CD14-positive monocyte (primary cell): Measurements from ENCODE around the gene CAMKK2. TPM values are rescaled to one million over a fixed set of nuclear protein-coding genes. Genes with fewer than 3 reads are reported as not detected.
"Not testable (repeated sequence)": the region's sequence is repeated elsewhere in the genome, so short reads cannot be mapped to it uniquely, and the experiment has no call there.

Experiments
- DNase-seq, 3 donors: peaks; one replicate each; pipeline ENCODE4 v3.0.0-alpha.2; 2011 to 2022
- H2AFZ ChIP-seq: 2 replicates; pipeline ENCODE4 v1.6.0; 2012; ENCODE audit warnings: mild to moderate bottlenecking, low read depth, low read length, inconsistent platforms; ENCODE audit not compliant: insufficient read depth, poor library complexity, severe bottlenecking
- H3K27ac ChIP-seq, 2 donors: 1 replicate in 1 of 2; 2 replicates in 1 of 2; pipeline ENCODE4 v1.5.1; 2012 to 2013; ENCODE audit warnings: low read length in 2 of 2, control low read depth in 1 of 2, inconsistent platforms in 1 of 2, low read depth in 1 of 2, mild to moderate bottlenecking in 1 of 2
- H3K27me3 ChIP-seq, 2 donors: one replicate each; pipeline versions ENCODE4 v1.6.0 to v1.6.1; 2011 to 2013; ENCODE audit warnings: low read length in 2 of 2; ENCODE audit not compliant: control insufficient read depth in 2 of 2, insufficient read depth in 2 of 2
- H3K36me3 ChIP-seq, 2 donors: replicated peaks in 1 of 2; 1 replicate in 1 of 2; 2 replicates in 1 of 2; pipeline versions ENCODE4 v1.5.1 to v1.6.1; 2012 to 2013; ENCODE audit warnings: low read length in 2 of 2, control low read depth in 1 of 2, inconsistent platforms in 1 of 2, mild to moderate bottlenecking in 1 of 2; ENCODE audit not compliant: insufficient read depth in 2 of 2, control insufficient read depth in 1 of 2
- H3K4me1 ChIP-seq, 2 donors: 1 replicate in 1 of 2; 2 replicates in 1 of 2; pipeline versions ENCODE4 v1.5.1 to v1.6.1; 2012 to 2013; ENCODE audit warnings: low read length in 2 of 2, control low read depth in 1 of 2, inconsistent platforms in 1 of 2, mild to moderate bottlenecking in 1 of 2, moderate library complexity in 1 of 2; ENCODE audit not compliant: insufficient read depth in 2 of 2, control insufficient read depth in 1 of 2
- H3K4me2 ChIP-seq: replicated peaks from 2 replicates; pipeline ENCODE3; 2012; ENCODE audit warnings: low read length, moderate library complexity, mild to moderate bottlenecking; ENCODE audit not compliant: poor library complexity, severe bottlenecking; ENCODE audit errors: extremely low read depth
- H3K4me3 ChIP-seq, 3 experiments: fragments of 200-600 bp in 1 of 3; sonication (generic) in 1 of 3; replicated peaks in 1 of 3; 1 replicate in 2 of 3; 2 replicates in 1 of 3; pipeline ENCODE4 v1.5.1; 2011 to 2013; ENCODE audit warnings: low read length in 3 of 3, mild to moderate bottlenecking in 3 of 3, control low read depth in 2 of 3, low read depth in 2 of 3, inconsistent platforms in 1 of 3, moderate library complexity in 1 of 3
- H3K79me2 ChIP-seq: 2 replicates; pipeline ENCODE4 v1.6.0; 2012; ENCODE audit warnings: mild to moderate bottlenecking, control low read depth, inconsistent platforms, low read length, moderate library complexity; ENCODE audit not compliant: insufficient read depth
- H3K9ac ChIP-seq: 2 replicates; pipeline ENCODE4 v1.6.0; 2017; ENCODE audit warnings: low read length, mild to moderate bottlenecking; ENCODE audit not compliant: insufficient read depth, poor library complexity, severe bottlenecking
- H3K9me3 ChIP-seq, 2 donors: replicated peaks in 1 of 2; 1 replicate in 1 of 2; 2 replicates in 1 of 2; pipeline versions ENCODE4 v1.5.1 to v1.6.1; 2012 to 2013; ENCODE audit warnings: low read length in 2 of 2, control low read depth in 1 of 2; ENCODE audit not compliant: control insufficient read depth in 1 of 2, insufficient read depth in 1 of 2
- H4K20me1 ChIP-seq: 2 replicates; pipeline ENCODE4 v1.6.0; 2012; ENCODE audit warnings: mild to moderate bottlenecking, low read length, control low read depth, moderate library complexity; ENCODE audit not compliant: insufficient read depth
- H3K27ac Mint-ChIP-seq, 7 donors: one replicate each; pipeline ENCODE4 v1.8.0; 2020; ENCODE audit warnings: mild to moderate bottlenecking in 7 of 7, mixed read lengths in 7 of 7, moderate library complexity in 6 of 7, inconsistent platforms in 2 of 7
- H3K27me3 Mint-ChIP-seq, 3 donors: one replicate each; pipeline ENCODE4 v1.8.0; 2021 to 2022; ENCODE audit warnings: low read depth in 3 of 3, mild to moderate bottlenecking in 3 of 3, mixed read lengths in 3 of 3, moderate library complexity in 3 of 3, inconsistent platforms in 1 of 3
- H3K36me3 Mint-ChIP-seq, 2 donors: one replicate each; pipeline ENCODE4 v1.8.0; 2020; ENCODE audit warnings: mixed read lengths in 2 of 2, inconsistent platforms in 1 of 2, mild to moderate bottlenecking in 1 of 2
- H3K4me1 Mint-ChIP-seq: one replicate; pipeline ENCODE4 v1.8.0; 2020; ENCODE audit warnings: mild to moderate bottlenecking, mixed read lengths
- H3K4me3 Mint-ChIP-seq, 2 donors: one replicate each; pipeline ENCODE4 v1.8.0; 2020; ENCODE audit warnings: mild to moderate bottlenecking in 2 of 2, mixed read lengths in 2 of 2, moderate library complexity in 1 of 2
- H3K9me3 Mint-ChIP-seq, 7 donors: one replicate each; pipeline ENCODE4 v1.8.0; 2020 to 2022; ENCODE audit warnings: mixed read lengths in 7 of 7, mild to moderate bottlenecking in 6 of 7, moderate library complexity in 6 of 7, inconsistent platforms in 2 of 7
- WGBS: methylation state at CpG from one replicate; pipeline ENCODE4 v1.1.5; 2013; ENCODE audit warnings: missing lambda C conversion rate; ENCODE audit not compliant: insufficient coverage; 5-methylcytosine and 5-hydroxymethylcytosine counted together
- intact Hi-C, 2 donors: fragments of 100-400 bp; cut with micrococcal nuclease; formaldehyde crosslinking; loops; one replicate each; pipeline versions ENCODE4 v1.15.0 to v1.15.1; 2023
- polyA plus RNA-seq, 3 donors: library from polyadenylated mRNA; depleted of rRNA in 1 of 3; unstranded in 2 of 3; stranded (reverse) in 1 of 3; fragments of 300-500 nt in 2 of 3; fragments of >200 nt in 1 of 3; fragmentation: Illumina TruSeq in 2 of 3; gene quantifications; 1 replicate in 2 of 3; 2 replicates in 1 of 3; pipeline ENCODE4 v1.2.3, GENCODE V29; 2012 to 2021
- TF ChIP-seq, protein P1 (sequence below): fragments of 200-600 bp; IDR thresholded peaks from one replicate; pipeline ENCODE4 v1.8.0; 2022; ENCODE audit warnings: antibody characterized with exemption, mild to moderate bottlenecking

The CAMKK2 gene
- polyA plus RNA-seq, 3 donors: 55.6 to 71.4 (median 71.0) TPM

DNA sequence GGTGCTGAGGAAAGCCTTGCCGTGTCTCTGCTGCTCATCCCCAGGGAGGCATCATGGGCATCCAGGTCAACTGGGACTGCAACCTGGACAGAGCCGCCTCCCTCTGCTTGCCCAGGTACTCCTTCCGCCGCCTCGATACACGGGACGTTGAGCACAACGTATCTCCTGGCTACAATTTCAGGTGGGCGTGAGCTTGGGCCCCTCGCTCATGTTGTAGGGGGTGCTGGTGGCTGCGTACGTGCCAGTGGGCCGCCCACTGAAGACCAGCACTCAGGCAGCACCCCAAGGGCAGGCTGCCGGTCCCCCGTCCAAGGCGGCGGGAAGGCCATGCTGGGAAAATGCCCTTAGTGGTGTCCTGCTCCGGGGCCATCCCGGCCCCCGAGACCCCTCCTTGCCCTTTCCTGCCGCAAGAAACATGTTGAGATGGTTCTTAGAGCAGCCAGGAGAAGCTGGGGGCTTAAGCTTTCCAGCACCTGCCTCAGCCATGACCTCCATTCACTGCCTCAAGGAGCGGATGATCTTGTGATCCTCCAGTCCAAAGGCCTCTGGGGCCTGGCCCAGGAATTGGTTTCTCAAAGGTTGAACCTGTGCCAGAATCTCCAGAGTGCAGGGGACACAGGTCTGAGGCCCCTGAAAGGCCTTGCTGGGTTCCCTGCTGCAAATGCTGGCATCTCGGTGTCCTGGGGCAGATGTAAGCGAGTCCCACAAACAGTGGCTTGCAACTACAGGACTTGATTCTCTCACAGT lies 67.4 kb downstream of the CAMKK2 start:
- H3K27me3 Mint-ChIP-seq: peaks cover 0 to 3% (median 0%) of the 10 kb centered on the region in 3 donors
- peaks cover 3% of the 10 kb centered on the region for H3K4me1 Mint-ChIP-seq
- H3K27me3 ChIP-seq: no peaks in the 10 kb centered on the region
- WGBS: over 99% methylated on average over 22 of the region's 24 CpGs
- intact Hi-C loops: no loop called here
- H3K36me3 Mint-ChIP-seq: peaks cover 66 to 87% of the 10 kb centered on the region in 2 donors
- H3K27ac ChIP-seq: peak overlapping the region in 1 of 2 donors; percentile 34
- DNase-seq: peak in 1 of 3 donors; percentile 7
- no peak overlapping the region for H2AFZ ChIP-seq
- H4K20me1 ChIP-seq: peaks cover 26% of the 10 kb centered on the region
- H3K4me2 ChIP-seq: no peak overlapping the region
- TF ChIP-seq, protein P1, sequence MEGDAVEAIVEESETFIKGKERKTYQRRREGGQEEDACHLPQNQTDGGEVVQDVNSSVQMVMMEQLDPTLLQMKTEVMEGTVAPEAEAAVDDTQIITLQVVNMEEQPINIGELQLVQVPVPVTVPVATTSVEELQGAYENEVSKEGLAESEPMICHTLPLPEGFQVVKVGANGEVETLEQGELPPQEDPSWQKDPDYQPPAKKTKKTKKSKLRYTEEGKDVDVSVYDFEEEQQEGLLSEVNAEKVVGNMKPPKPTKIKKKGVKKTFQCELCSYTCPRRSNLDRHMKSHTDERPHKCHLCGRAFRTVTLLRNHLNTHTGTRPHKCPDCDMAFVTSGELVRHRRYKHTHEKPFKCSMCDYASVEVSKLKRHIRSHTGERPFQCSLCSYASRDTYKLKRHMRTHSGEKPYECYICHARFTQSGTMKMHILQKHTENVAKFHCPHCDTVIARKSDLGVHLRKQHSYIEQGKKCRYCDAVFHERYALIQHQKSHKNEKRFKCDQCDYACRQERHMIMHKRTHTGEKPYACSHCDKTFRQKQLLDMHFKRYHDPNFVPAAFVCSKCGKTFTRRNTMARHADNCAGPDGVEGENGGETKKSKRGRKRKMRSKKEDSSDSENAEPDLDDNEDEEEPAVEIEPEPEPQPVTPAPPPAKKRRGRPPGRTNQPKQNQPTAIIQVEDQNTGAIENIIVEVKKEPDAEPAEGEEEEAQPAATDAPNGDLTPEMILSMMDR: no peak
- peaks cover 0 to 3% (median 0%) of the 10 kb centered on the region in 7 donors for H3K9me3 Mint-ChIP-seq
- no peaks in the 10 kb centered on the region for H3K79me2 ChIP-seq
- no peaks in the 10 kb centered on the region for H3K9me3 ChIP-seq
- peak overlapping the region in 2 of 7 donors; percentile 15 to 63 for H3K27ac Mint-ChIP-seq
- H3K36me3 ChIP-seq: peaks cover 61 to 75% of the 10 kb centered on the region in 2 donors
- H3K4me1 ChIP-seq: peaks cover 0 to 5% of the 10 kb centered on the region in 2 donors
- H3K4me3 Mint-ChIP-seq: no peak overlapping the region
- no peak overlapping the region for H3K4me3 ChIP-seq
- H3K9ac ChIP-seq: no peak overlapping the region

DNA sequence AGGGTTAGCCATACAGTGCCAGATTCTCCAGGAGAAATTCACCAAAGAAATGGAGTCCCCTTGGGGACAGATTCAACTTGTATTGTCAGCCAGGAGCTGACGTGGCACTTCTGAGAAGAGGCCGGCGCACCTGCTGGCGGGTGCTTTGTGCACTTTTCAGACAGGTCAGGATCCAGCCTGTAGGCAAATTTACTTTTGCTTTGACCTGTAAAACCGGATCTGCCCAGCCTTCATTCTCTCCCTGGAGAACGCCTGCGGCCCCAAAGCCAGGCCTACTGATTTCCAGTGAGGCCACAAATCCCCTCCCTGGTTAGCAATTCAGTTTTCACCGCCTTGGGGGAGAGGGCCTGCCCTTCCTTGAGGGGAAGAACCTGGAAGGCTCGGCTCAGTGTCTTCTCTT lies 69.2 kb downstream of the CAMKK2 start:
- Histone ChIP-seq H3K4me1 (peaks cover 12 to 18% of the 10 kb centered on the region in 2 donors), H4K20me1 (peaks cover 16% of the 10 kb centered on the region), H3K9me3 (no peaks in the 10 kb centered on the region), H3K9ac (no peak overlapping the region), H3K4me3 (no peak overlapping the region), H3K4me2 (no peak overlapping the region), H3K27me3 (no peaks in the 10 kb centered on the region), H3K27ac (no peak overlapping the region), H3K36me3 (peaks cover 56 to 75% of the 10 kb centered on the region in 2 donors), H2AFZ (no peak overlapping the region), H3K79me2 (peaks cover 3% of the 10 kb centered on the region)
- H3K27ac Mint-ChIP-seq: peak overlapping the region in 3 of 7 donors; percentile 35 to 67 (median 50)
- DNase-seq: no peak
- no peak overlapping the region for H3K4me3 Mint-ChIP-seq
- intact Hi-C loops: no loop called here
- H3K4me1 Mint-ChIP-seq: peaks cover 17% of the 10 kb centered on the region
- TF ChIP-seq, protein P1: no peak
- peaks cover 0 to 5% (median 0%) of the 10 kb centered on the region in 3 donors for H3K27me3 Mint-ChIP-seq
- peaks cover 65 to 87% of the 10 kb centered on the region in 2 donors for H3K36me3 Mint-ChIP-seq
- no peaks in the 10 kb centered on the region for H3K9me3 Mint-ChIP-seq
- 100% methylated on average over 7 of the region's 9 CpGs for WGBS

DNA sequence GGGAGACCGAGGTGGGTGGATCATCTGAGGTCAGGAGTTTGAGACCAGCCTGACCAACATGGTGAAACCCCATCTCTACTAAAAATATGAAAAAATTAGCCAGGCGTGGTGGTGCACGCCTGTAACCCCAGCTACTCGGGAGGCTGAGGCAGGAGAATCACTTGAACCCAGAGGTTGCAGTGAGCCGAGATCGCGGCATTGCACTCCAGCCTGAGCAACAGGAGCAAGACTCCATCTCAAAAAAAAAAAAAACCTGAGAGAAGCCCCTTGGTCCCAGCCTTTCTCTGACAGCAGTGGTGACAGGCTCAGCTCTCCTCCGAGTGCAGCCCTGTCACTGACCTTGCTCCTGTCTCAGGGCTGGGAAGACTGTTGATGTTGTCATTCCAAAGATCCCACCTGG lies 69.6 kb downstream of the CAMKK2 start:
- H3K27me3 ChIP-seq, intact Hi-C loops, DNase-seq, H3K9me3 ChIP-seq, H3K27ac ChIP-seq, H3K4me3 Mint-ChIP-seq, H3K79me2 ChIP-seq, H3K9me3 Mint-ChIP-seq, H3K27me3 Mint-ChIP-seq, H3K4me2 ChIP-seq, H2AFZ ChIP-seq, H3K4me3 ChIP-seq, H3K9ac ChIP-seq: not testable (repeated sequence)
- Mint-ChIP-seq H3K27ac (peak overlapping the region in 2 of 7 donors; percentile 35 to 60), H3K4me1 (peaks cover 17% of the 10 kb centered on the region), H3K36me3 (peaks cover 65 to 87% of the 10 kb centered on the region in 2 donors)
- Histone ChIP-seq H3K36me3 (peaks cover 56 to 75% of the 10 kb centered on the region in 2 donors), H3K4me1 (peaks cover 13 to 18% of the 10 kb centered on the region in 2 donors), H4K20me1 (peaks cover 14% of the 10 kb centered on the region)
- WGBS: 100% methylated on average over 7 of the region's 8 CpGs
